NCI-H2029 treated with DMSO at 0.1 percent for 48 hours (cell line): ENCODE data around the gene PPP6R2.
A peak's percentile ranks its signal among the peaks of the same experiment; 100 is the strongest.
"Not testable (repeated sequence)": the region's sequence is repeated elsewhere in the genome, so short reads cannot be mapped to it uniquely, and the experiment has no call there.

Source experiments
- DNase-seq: peaks from one replicate; lab custom pipeline; 2025; lab: John Stamatoyannopoulos, UW

The PPP6R2 gene

GRCh38 chr22:50318698-50319411, 24.3 kb upstream of the PPP6R2 start:
- no peak for DNase-seq

GRCh38 chr22:50319503-50319951, 23.6 kb upstream of the PPP6R2 start:
- no peak for DNase-seq

GRCh38 chr22:50320116-50320515, 23.0 kb upstream of the PPP6R2 start:
- no peak for DNase-seq

GRCh38 chr22:50320671-50321325, 22.3 kb upstream of the PPP6R2 start:
- DNase-seq = no peak

- DNase-seq = not testable (repeated sequence)
These were observed 20.6 kb upstream of the PPP6R2 start for GRCh38 chr22:50322382-50323104.

GRCh38 chr22:50323900-50324299, 19.2 kb upstream of the PPP6R2 start:
- no peak for DNase-seq

GRCh38 chr22:50325444-50326224, 17.5 kb upstream of the PPP6R2 start:
- DNase-seq = no peak

- DNase-seq = no peak
These were observed 16.7 kb upstream of the PPP6R2 start for GRCh38 chr22:50326225-50326955.

GRCh38 chr22:50326956-50327710, 16.0 kb upstream of the PPP6R2 start, which contains the start of gene DENND6B:
Gene DENND6B, minus strand, starts transcription at chr22:50327012. Its CDS starts 24 bp downstream, at chr22:50326988.
- DNase-seq = peak; percentile 11

GRCh38 chr22:50327711-50328019, 15.5 kb upstream of the PPP6R2 start:
- DNase-seq = no peak

GRCh38 chr22:50329236-50329635, 13.9 kb upstream of the PPP6R2 start:
- no peak for DNase-seq

GRCh38 chr22:50334433-50334832, 8.7 kb upstream of the PPP6R2 start:
- not testable (repeated sequence) for DNase-seq

GRCh38 chr22:50337262-50338041, 5.7 kb upstream of the PPP6R2 start:
- DNase-seq = no peak

- DNase-seq = no peak
These were observed 5.0 kb upstream of the PPP6R2 start for GRCh38 chr22:50338042-50338573.

GRCh38 chr22:50338860-50339462, 4.2 kb upstream of the PPP6R2 start:
- DNase-seq = no peak

- DNase-seq = no peak
These were observed 2.9 kb upstream of the PPP6R2 start for GRCh38 chr22:50339945-50340879.

- DNase-seq = peak; percentile 15
These were observed 1.0 kb upstream of the PPP6R2 start for GRCh38 chr22:50341977-50342650.

- no peak for DNase-seq
These were observed 411 bp downstream of the PPP6R2 start for GRCh38 chr22:50343541-50343935.
